ENCODE results near the gene KCNAB1.

The KCNAB1 gene

DNA sequence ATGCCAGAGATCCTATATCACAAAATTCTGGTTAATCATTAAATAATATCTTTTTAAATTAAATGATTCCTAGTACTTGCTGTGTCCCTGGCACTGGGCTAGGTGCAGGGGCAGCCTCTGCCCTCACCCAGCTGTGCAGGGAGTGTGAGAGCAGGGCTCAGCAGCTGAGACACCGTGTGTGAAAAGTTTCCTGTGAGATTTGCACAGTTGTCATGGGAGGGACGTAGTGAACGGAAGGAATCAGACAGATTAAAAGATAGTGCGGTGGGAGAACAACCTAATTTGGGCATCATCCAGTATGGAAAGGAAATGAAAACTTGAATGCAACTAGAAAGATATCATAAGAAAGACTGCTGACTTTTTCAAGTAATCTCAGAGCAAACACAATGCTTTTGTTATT is 230.4 kb downstream of the KCNAB1 start:
- Histone ChIP-seq H3K9me3 (ENCODE audit: control insufficient read depth in 5 of 5, low read length in 5 of 5) (no peaks in the 10 kb centered on the region), H3K27ac (ENCODE audit: low read depth, low read length) (no peak overlapping the region), H3K9ac (ENCODE audit: low read length in 5 of 5) (no peak overlapping the region), H3K36me3 (ENCODE audit: control insufficient read depth in 5 of 5, insufficient read depth in 5 of 5, low read length in 5 of 5) (no peaks in the 10 kb centered on the region), H3K4me1 (ENCODE audit: control insufficient read depth in 5 of 5, insufficient read depth in 5 of 5, low read length in 5 of 5) (peaks cover 0 to 3% (median 0%) of the 10 kb centered on the region in 5 donors), H3K4me3 (ENCODE audit: low read depth in 1 of 5, low read length in 5 of 5) (no peak overlapping the region), H3K27me3 (ENCODE audit: control insufficient read depth in 5 of 5, insufficient read depth in 4 of 5, low read length in 5 of 5) (no peaks in the 10 kb centered on the region)

DNA sequence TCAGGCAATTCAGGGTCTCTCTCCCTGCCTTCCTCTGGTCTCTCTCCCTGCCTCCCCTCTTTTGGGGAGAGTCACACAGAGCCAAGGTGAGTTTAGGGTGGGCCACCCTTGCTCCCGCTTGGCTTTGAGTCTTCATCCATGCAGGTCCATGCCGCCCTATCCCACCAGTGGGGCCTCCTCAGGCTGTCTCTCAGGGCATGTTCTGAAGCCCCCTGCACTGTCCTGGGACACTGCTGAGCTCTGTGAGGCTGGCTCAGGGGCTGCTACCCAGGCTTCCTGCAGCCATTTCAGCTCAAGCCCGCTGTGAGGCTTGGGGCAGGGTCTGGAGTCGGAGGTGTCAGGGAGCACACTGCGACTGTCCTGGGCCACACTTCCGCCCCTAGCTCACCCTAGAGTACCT is 231.4 kb downstream of the KCNAB1 start:
- Histone ChIP-seq H3K27me3 (ENCODE audit: control insufficient read depth in 5 of 5, insufficient read depth in 4 of 5, low read length in 5 of 5) (no peaks in the 10 kb centered on the region), H3K9ac (ENCODE audit: low read length in 5 of 5) (no peak overlapping the region), H3K4me3 (ENCODE audit: low read depth in 1 of 5, low read length in 5 of 5) (no peak overlapping the region), H3K4me1 (ENCODE audit: control insufficient read depth in 5 of 5, insufficient read depth in 5 of 5, low read length in 5 of 5) (peaks cover 0 to 3% (median 0%) of the 10 kb centered on the region in 5 donors), H3K9me3 (ENCODE audit: control insufficient read depth in 5 of 5, low read length in 5 of 5) (no peaks in the 10 kb centered on the region), H3K36me3 (ENCODE audit: control insufficient read depth in 5 of 5, insufficient read depth in 5 of 5, low read length in 5 of 5) (no peaks in the 10 kb centered on the region), H3K27ac (ENCODE audit: low read depth, low read length) (no peak overlapping the region)

DNA sequence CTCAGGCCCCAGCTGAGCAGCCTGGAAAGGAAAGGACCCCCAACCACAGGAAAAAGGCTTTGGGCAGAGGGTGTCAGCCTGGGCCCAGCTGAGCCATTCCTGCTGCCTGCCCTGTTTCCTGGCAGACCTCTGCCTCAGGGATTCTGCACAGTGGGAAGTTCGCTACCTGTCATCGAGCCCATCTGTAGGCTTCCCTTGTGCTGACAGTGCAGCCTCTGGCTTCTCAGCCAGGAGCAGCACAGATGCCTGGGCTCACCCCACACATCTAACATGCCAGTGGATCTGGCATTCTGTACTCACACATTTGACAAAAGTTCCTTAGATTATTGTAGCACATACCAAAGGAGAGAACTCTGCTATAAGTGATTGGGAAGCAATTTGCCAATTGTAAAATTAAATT is 232.3 kb downstream of the KCNAB1 start:
- no peaks in the 10 kb centered on the region for H3K27me3 ChIP-seq (ENCODE audit: control insufficient read depth in 5 of 5, insufficient read depth in 4 of 5, low read length in 5 of 5)
- H3K36me3 ChIP-seq (ENCODE audit: control insufficient read depth in 5 of 5, insufficient read depth in 5 of 5, low read length in 5 of 5): no peaks in the 10 kb centered on the region
- H3K4me3 ChIP-seq (ENCODE audit: low read depth in 1 of 5, low read length in 5 of 5): no peak overlapping the region
- H3K4me1 ChIP-seq (ENCODE audit: control insufficient read depth in 5 of 5, insufficient read depth in 5 of 5, low read length in 5 of 5): peaks cover 0 to 5% (median 0%) of the 10 kb centered on the region in 5 donors
- H3K27ac ChIP-seq (ENCODE audit: low read depth, low read length): no peak overlapping the region
- H3K9ac ChIP-seq (ENCODE audit: low read length in 5 of 5): no peak overlapping the region
- no peaks in the 10 kb centered on the region for H3K9me3 ChIP-seq (ENCODE audit: control insufficient read depth in 5 of 5, low read length in 5 of 5)

DNA sequence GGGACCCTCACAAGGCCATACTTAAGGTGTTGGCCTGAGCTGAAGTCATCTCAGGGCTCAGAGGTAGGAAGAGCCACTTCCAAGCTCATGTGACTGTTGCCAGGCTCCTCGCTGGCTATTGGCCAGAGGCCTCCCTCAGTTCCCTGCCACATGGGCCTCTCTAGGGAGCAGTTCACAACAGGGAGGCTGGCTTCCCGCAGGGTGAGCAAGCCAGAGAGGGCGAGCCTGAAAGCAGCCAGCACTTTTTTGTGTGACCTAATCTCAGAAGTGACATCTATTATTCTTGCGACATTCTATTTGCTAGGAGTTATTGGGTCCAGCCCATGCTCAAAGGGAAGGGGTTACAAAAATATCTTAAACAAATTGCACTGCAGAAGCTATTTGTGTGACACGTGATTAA is 233.2 kb downstream of the KCNAB1 start:
- H3K9me3 ChIP-seq (ENCODE audit: control insufficient read depth in 5 of 5, low read length in 5 of 5): no peaks in the 10 kb centered on the region

DNA sequence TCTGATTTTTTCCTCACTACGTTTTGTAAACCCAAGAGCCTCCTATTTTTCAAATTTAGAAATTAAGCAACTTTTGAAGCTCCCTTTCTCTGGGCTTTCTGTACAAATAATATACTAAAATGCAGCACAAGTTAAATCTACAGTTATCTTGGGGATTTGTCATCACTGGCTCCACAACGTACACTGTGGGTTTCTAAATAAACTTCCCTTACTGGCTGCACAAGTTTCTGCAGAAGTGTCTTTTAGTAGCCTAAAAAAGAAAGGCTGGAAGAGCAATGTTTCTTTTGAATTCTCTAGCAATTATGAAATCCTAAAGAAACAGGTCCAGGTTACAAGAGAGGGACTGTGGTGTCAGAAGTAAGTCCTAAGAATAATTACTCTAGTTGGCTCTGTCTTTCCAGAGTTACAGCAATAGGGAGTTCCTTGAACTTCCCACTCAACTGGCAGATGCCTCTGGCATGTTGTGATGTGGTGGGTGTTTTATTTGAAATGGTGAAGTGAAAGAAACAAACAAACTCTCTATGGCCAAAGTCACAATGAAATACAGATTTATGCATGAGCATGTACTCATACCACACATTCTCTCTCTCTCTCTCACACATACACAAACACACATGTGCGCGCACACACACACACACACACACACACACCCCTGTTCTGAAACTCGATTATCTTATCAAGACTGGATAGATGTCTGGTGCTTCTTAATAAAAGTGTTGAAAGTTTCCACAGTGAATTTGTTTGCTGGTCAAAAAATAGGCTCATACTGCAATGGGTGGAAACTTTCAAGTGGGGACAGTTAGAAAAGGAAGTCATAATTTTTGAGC is 236.4 kb downstream of the KCNAB1 start:
- Histone ChIP-seq H3K9me3 (ENCODE audit: control insufficient read depth in 5 of 5, low read length in 5 of 5) (no peaks in the 10 kb centered on the region), H3K36me3 (ENCODE audit: control insufficient read depth in 5 of 5, insufficient read depth in 5 of 5, low read length in 5 of 5) (no peaks in the 10 kb centered on the region), H3K27ac (ENCODE audit: low read depth, low read length) (no peak overlapping the region), H3K4me1 (ENCODE audit: control insufficient read depth in 5 of 5, insufficient read depth in 5 of 5, low read length in 5 of 5) (peaks cover 0 to 5% (median 0%) of the 10 kb centered on the region in 5 donors), H3K27me3 (ENCODE audit: control insufficient read depth in 5 of 5, insufficient read depth in 4 of 5, low read length in 5 of 5) (peaks cover 0 to 3% (median 0%) of the 10 kb centered on the region in 5 donors), H3K9ac (ENCODE audit: low read length in 5 of 5) (no peak overlapping the region), H3K4me3 (ENCODE audit: low read depth in 1 of 5, low read length in 5 of 5) (no peak overlapping the region)

More for the DNA sequence above, 233.2 kb downstream of the KCNAB1 start:
- no peak overlapping the region for H3K9ac ChIP-seq (ENCODE audit: low read length in 5 of 5)
- no peak overlapping the region for H3K27ac ChIP-seq (ENCODE audit: low read depth, low read length)
- no peaks in the 10 kb centered on the region for H3K27me3 ChIP-seq (ENCODE audit: control insufficient read depth in 5 of 5, insufficient read depth in 4 of 5, low read length in 5 of 5)
- no peak overlapping the region for H3K4me3 ChIP-seq (ENCODE audit: low read depth in 1 of 5, low read length in 5 of 5)
- peaks cover 0 to 5% (median 0%) of the 10 kb centered on the region in 5 donors for H3K4me1 ChIP-seq (ENCODE audit: control insufficient read depth in 5 of 5, insufficient read depth in 5 of 5, low read length in 5 of 5)
- no peaks in the 10 kb centered on the region for H3K36me3 ChIP-seq (ENCODE audit: control insufficient read depth in 5 of 5, insufficient read depth in 5 of 5, low read length in 5 of 5)

DNA sequence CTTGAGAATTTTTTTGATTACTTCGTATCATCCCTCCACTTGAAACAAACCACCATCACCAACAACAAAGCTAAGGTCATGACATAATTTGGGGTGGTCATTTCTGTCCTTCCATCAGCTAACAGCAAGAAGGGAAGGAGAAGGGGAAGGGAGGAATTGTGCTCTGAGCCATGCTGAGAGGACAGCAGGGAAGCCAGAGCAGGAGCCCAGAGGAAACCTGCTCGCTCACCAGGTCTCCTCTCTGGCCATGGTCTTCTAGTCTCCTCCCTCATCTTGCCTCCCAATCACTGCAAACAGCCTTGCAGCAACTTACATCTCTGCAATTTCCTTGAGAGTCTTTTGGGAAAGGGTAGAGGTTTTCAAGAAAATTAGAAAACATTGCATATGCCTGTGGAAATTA is 237.9 kb downstream of the KCNAB1 start:
- Histone ChIP-seq H3K27ac (ENCODE audit: low read depth, low read length) (no peak overlapping the region), H3K4me3 (ENCODE audit: low read depth in 1 of 5, low read length in 5 of 5) (no peak overlapping the region), H3K36me3 (ENCODE audit: control insufficient read depth in 5 of 5, insufficient read depth in 5 of 5, low read length in 5 of 5) (no peaks in the 10 kb centered on the region), H3K27me3 (ENCODE audit: control insufficient read depth in 5 of 5, insufficient read depth in 4 of 5, low read length in 5 of 5) (peaks cover 0 to 3% (median 0%) of the 10 kb centered on the region in 5 donors), H3K9me3 (ENCODE audit: control insufficient read depth in 5 of 5, low read length in 5 of 5) (no peaks in the 10 kb centered on the region), H3K9ac (ENCODE audit: low read length in 5 of 5) (no peak overlapping the region), H3K4me1 (ENCODE audit: control insufficient read depth in 5 of 5, insufficient read depth in 5 of 5, low read length in 5 of 5) (peaks cover 0 to 5% (median 0%) of the 10 kb centered on the region in 5 donors)

DNA sequence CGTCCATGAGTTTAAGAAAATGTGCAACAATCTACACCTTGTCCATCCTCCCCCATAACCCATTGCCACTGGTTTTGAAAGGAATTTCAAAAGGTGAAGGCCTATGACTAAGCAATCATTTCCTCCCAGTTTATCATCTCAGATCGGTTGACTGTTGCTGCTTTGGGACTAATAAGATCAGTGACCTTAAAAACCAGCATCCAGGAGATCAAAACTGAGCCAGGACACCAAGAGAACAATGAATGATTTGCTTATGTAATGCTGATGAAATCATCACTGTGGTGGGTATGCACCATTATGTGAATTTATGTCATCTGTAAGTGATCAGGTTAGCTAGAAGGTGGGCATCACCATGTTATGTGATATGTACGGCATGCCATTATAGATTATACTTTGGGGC is 239.0 kb downstream of the KCNAB1 start:
- Histone ChIP-seq H3K27ac (ENCODE audit: low read depth, low read length) (no peak overlapping the region), H3K4me3 (ENCODE audit: low read depth in 1 of 5, low read length in 5 of 5) (no peak overlapping the region), H3K9me3 (ENCODE audit: control insufficient read depth in 5 of 5, low read length in 5 of 5) (no peaks in the 10 kb centered on the region), H3K27me3 (ENCODE audit: control insufficient read depth in 5 of 5, insufficient read depth in 4 of 5, low read length in 5 of 5) (peaks cover 0 to 3% (median 0%) of the 10 kb centered on the region in 5 donors), H3K4me1 (ENCODE audit: control insufficient read depth in 5 of 5, insufficient read depth in 5 of 5, low read length in 5 of 5) (peaks cover 0 to 5% (median 0%) of the 10 kb centered on the region in 5 donors), H3K9ac (ENCODE audit: low read length in 5 of 5) (no peak overlapping the region), H3K36me3 (ENCODE audit: control insufficient read depth in 5 of 5, insufficient read depth in 5 of 5, low read length in 5 of 5) (no peaks in the 10 kb centered on the region)

DNA sequence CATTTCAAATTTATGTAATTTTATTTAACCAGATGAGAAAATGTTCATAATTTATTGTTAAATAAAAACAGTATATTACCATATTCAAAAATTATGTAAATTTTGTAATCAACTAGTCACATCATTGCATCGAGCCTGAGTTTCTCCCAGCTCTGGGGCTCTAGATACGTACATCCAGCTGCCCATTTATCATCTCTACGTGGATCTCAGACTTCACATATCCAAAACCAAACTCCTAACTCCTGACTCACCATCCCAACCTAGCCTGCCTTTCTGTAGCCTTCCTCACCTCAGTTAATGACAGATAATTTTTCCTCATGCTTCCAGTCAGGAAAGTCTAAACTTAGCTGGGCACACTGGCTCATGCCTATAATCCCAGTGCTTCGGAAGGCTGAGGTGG is 239.7 kb downstream of the KCNAB1 start:
- no peak overlapping the region for H3K4me3 ChIP-seq (ENCODE audit: low read depth in 1 of 5, low read length in 5 of 5)
- H3K9ac ChIP-seq (ENCODE audit: low read length in 5 of 5): no peak overlapping the region
- no peak overlapping the region for H3K27ac ChIP-seq (ENCODE audit: low read depth, low read length)
- peaks cover 0 to 5% (median 0%) of the 10 kb centered on the region in 5 donors for H3K4me1 ChIP-seq (ENCODE audit: control insufficient read depth in 5 of 5, insufficient read depth in 5 of 5, low read length in 5 of 5)
- H3K36me3 ChIP-seq (ENCODE audit: control insufficient read depth in 5 of 5, insufficient read depth in 5 of 5, low read length in 5 of 5): no peaks in the 10 kb centered on the region
- H3K9me3 ChIP-seq (ENCODE audit: control insufficient read depth in 5 of 5, low read length in 5 of 5): no peaks in the 10 kb centered on the region
- H3K27me3 ChIP-seq (ENCODE audit: control insufficient read depth in 5 of 5, insufficient read depth in 4 of 5, low read length in 5 of 5): peaks cover 0 to 3% (median 0%) of the 10 kb centered on the region in 5 donors

DNA sequence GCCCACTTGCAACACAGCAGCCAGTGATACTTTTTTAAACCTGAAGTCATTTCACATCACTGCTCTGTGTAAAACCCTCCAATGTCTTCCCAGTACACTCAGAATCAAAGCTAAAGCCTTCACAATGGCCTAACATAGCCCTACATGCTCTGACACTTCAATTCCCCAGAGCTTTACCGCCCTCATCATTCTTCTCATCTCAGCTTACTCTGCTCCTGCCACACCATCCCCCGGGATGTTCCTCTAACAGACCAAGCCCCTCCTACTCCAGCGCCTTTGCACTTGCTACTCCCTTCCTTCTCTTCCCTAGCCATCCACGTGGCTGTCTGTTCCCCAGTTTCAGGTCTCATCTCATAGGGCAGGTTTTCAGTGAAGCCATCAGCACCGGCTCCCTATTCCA is 240.6 kb downstream of the KCNAB1 start:
- Histone ChIP-seq H3K9ac (ENCODE audit: low read length in 5 of 5) (no peak overlapping the region), H3K27ac (ENCODE audit: low read depth, low read length) (no peak overlapping the region), H3K4me1 (ENCODE audit: control insufficient read depth in 5 of 5, insufficient read depth in 5 of 5, low read length in 5 of 5) (peaks cover 0 to 5% (median 0%) of the 10 kb centered on the region in 5 donors), H3K36me3 (ENCODE audit: control insufficient read depth in 5 of 5, insufficient read depth in 5 of 5, low read length in 5 of 5) (no peaks in the 10 kb centered on the region), H3K27me3 (ENCODE audit: control insufficient read depth in 5 of 5, insufficient read depth in 4 of 5, low read length in 5 of 5) (peaks cover 0 to 3% (median 0%) of the 10 kb centered on the region in 5 donors), H3K9me3 (ENCODE audit: control insufficient read depth in 5 of 5, low read length in 5 of 5) (no peaks in the 10 kb centered on the region), H3K4me3 (ENCODE audit: low read depth in 1 of 5, low read length in 5 of 5) (no peak overlapping the region)

DNA sequence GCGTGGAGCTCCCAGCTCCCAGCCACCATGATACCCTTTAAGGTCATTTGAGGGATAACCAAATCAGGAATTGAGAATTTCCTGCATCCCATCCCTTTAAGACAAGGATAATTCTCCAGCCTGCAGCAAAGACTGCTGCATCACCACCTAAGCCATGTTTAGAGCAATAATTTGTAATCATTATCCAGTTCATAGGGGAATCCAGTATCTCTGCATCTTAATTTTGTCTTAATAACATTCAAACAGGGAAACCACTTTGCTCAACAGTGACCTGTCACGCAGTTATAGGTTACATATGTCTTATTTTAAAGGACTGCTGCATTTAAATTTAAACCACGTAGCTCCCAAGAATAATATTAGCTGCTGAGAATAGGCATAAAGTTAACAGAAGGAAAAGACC is 246.2 kb downstream of the KCNAB1 start:
- Histone ChIP-seq H3K9ac (ENCODE audit: low read length in 5 of 5) (no peak overlapping the region), H3K9me3 (ENCODE audit: control insufficient read depth in 5 of 5, low read length in 5 of 5) (no peaks in the 10 kb centered on the region), H3K27me3 (ENCODE audit: control insufficient read depth in 5 of 5, insufficient read depth in 4 of 5, low read length in 5 of 5) (no peaks in the 10 kb centered on the region), H3K4me3 (ENCODE audit: low read depth in 1 of 5, low read length in 5 of 5) (no peak overlapping the region), H3K36me3 (ENCODE audit: control insufficient read depth in 5 of 5, insufficient read depth in 5 of 5, low read length in 5 of 5) (no peaks in the 10 kb centered on the region), H3K27ac (ENCODE audit: low read depth, low read length) (no peak overlapping the region), H3K4me1 (ENCODE audit: control insufficient read depth in 5 of 5, insufficient read depth in 5 of 5, low read length in 5 of 5) (no peaks in the 10 kb centered on the region)
